HepG2 (cell line): Measurements from ENCODE around the gene TMEM184C. TPM values are rescaled to one million over a fixed set of nuclear protein-coding genes. Genes with fewer than 3 reads are reported as not detected.

Source experiments
- ATAC-seq: fragments of 200-7000 bp; cut with Tn5 transposase; 3 replicates; pipeline ENCODE4 v1.9.1; 2020; ENCODE audit warnings: mild to moderate bottlenecking, moderate library complexity
- BruUV-seq: library from RNA; stranded (reverse); fragments of 400-500 nt; replicated peaks from 2 replicates; lab custom pipeline; 2021; lab: Mats Ljungman, UMichigan
- CTCF ChIA-PET: fragments of 300-600 bp; formaldehyde crosslinking; extraction: SDS; loops from one replicate; lab custom pipeline; 2021; ENCODE audit warnings: low total read pairs, inconsistent platforms, low intra/inter-chr PET ratio; lab: Yijun Ruan, JAX
- POLR2A ChIA-PET: fragments of 350-600 bp; sonication (Branson Sonifier 250); formaldehyde crosslinking; loops from one replicate; lab custom pipeline; 2020; ENCODE audit warnings: antibody characterized with exemption, inconsistent platforms; lab: Yijun Ruan, JAX
- DNase-seq: peaks from one replicate; pipeline ENCODE4 v3.0.0-alpha.2; 2015; ENCODE audit warnings: low spot score
- FAIRE-seq: peaks from 3 replicates; lab custom pipeline; 2011; peaks lifted over from hg19 to GRCh38; lab: Jason Lieb, UNC
- H2AFZ ChIP-seq: one replicate; pipeline ENCODE4 v1.6.1; 2011; ENCODE audit warnings: low read length, inconsistent platforms
- H3K27ac ChIP-seq: fragments of 300-600 bp; 3 replicates; pipeline ENCODE4 v1.8.0; 2011; ENCODE audit warnings: mixed run types, mild to moderate bottlenecking, mixed read lengths, low read length, inconsistent platforms; ENCODE audit not compliant: insufficient read depth; ENCODE audit errors: extremely low read length
- H3K27me3 ChIP-seq, 2 experiments: fragments of 200-600 bp in 1 of 2; 2 replicates in 1 of 2; 3 replicates in 1 of 2; pipeline versions ENCODE4 v1.6.0 to v1.8.0; 2011; ENCODE audit warnings: low read length in 2 of 2, mild to moderate bottlenecking in 2 of 2, moderate library complexity in 2 of 2, inconsistent platforms in 1 of 2; ENCODE audit not compliant: insufficient read depth in 2 of 2, control insufficient read depth in 1 of 2
- H3K36me3 ChIP-seq, 2 experiments: fragments of 200-600 bp in 1 of 2; replicated peaks in 1 of 2; 2 replicates in 1 of 2; 3 replicates in 1 of 2; pipeline versions ENCODE4 v1.5.1 to v1.8.0; 2011; ENCODE audit warnings: low read length in 2 of 2, inconsistent platforms in 1 of 2; ENCODE audit not compliant: insufficient read depth in 2 of 2, control insufficient read depth in 1 of 2
- H3K4me1 ChIP-seq: 2 replicates; pipeline ENCODE4 v1.5.1; 2012; ENCODE audit warnings: low read length, inconsistent platforms; ENCODE audit not compliant: insufficient read depth
- H3K4me2 ChIP-seq: 2 replicates; pipeline ENCODE4 v1.6.0; 2011; ENCODE audit warnings: low read depth, low read length, inconsistent platforms
- H3K4me3 ChIP-seq, 3 experiments: fragments of 200-600 bp in 1 of 3; sonication (generic), shearing (Covaris generic) in 1 of 3; replicated peaks in 1 of 3; 2 replicates each; pipeline ENCODE4 v1.5.1; 2011 to 2016; ENCODE audit warnings: low read length in 3 of 3, inconsistent platforms in 2 of 3, low read depth in 2 of 3, mild to moderate bottlenecking in 2 of 3, control low read depth in 1 of 3, mixed read lengths in 1 of 3; ENCODE audit not compliant: insufficient read depth in 1 of 3
- H3K79me2 ChIP-seq: one replicate; pipeline ENCODE4 v1.6.1; 2011; ENCODE audit warnings: low read length, inconsistent platforms; ENCODE audit not compliant: insufficient read depth
- H3K9ac ChIP-seq: 2 replicates; pipeline ENCODE4 v1.6.0; 2011; ENCODE audit warnings: mild to moderate bottlenecking, low read depth, low read length, inconsistent platforms; ENCODE audit not compliant: insufficient read depth
- H3K9me3 ChIP-seq: 2 replicates; pipeline ENCODE4 v1.5.1; 2012; ENCODE audit warnings: mild to moderate bottlenecking, low read length
- H4K20me1 ChIP-seq: 2 replicates; pipeline ENCODE4 v1.6.0; 2011; ENCODE audit warnings: inconsistent platforms, mild to moderate bottlenecking, low read length, moderate library complexity; ENCODE audit not compliant: insufficient read depth
- AGO2 ChIP-seq: fragments of 200-400 bp; formaldehyde crosslinking; optimal IDR thresholded peaks from 2 replicates; pipeline ENCODE3; 2017; ENCODE audit warnings: mild to moderate bottlenecking, low read depth, low read length, moderate library complexity
- AHDC1 ChIP-seq: sonication (generic); formaldehyde crosslinking; IDR thresholded peaks from 2 replicates; pipeline ENCODE4 v1.5.1; 2020; ENCODE audit warnings: mild to moderate bottlenecking, missing genetic modification reagents, borderline replicate concordance
- CBX1 ChIP-seq: IDR thresholded peaks from one replicate; pipeline ENCODE4 v1.6.1; 2016; ENCODE audit warnings: antibody characterized with exemption, low read depth
- CCDC6 ChIP-seq: sonication (generic); formaldehyde crosslinking; IDR thresholded peaks from 2 replicates; pipeline ENCODE4 v1.8.1; 2022; ENCODE audit warnings: mild to moderate bottlenecking, missing genetic modification reagents, moderate library complexity
- DBP ChIP-seq: sonication (generic); formaldehyde crosslinking; IDR thresholded peaks from 2 replicates; pipeline ENCODE4 v1.4.0; 2020; ENCODE audit warnings: missing genetic modification reagents; ENCODE audit errors: not compliant biosample characterization
- HIVEP1 ChIP-seq: sonication (generic); formaldehyde crosslinking; IDR thresholded peaks from 2 replicates; pipeline ENCODE4 v1.4.0; 2020; ENCODE audit warnings: mild to moderate bottlenecking, missing genetic modification reagents
- JDP2 ChIP-seq: sonication (generic); formaldehyde crosslinking; IDR thresholded peaks from 2 replicates; pipeline ENCODE4 v1.8.1; 2022; ENCODE audit warnings: missing genetic modification reagents, borderline replicate concordance
- MTF1 ChIP-seq: sonication (generic); formaldehyde crosslinking; IDR thresholded peaks from 2 replicates; pipeline ENCODE4 v1.5.0; 2020; ENCODE audit warnings: missing genetic modification reagents
- TP53 ChIP-seq: sonication (generic); formaldehyde crosslinking; conservative IDR thresholded peaks from 2 replicates; pipeline ENCODE4 v1.4.0; 2020; ENCODE audit warnings: missing genetic modification reagents
- ZBTB44 ChIP-seq: sonication (generic); formaldehyde crosslinking; IDR thresholded peaks from 2 replicates; pipeline ENCODE4 v1.4.0; 2020; ENCODE audit warnings: missing genetic modification reagents
- ZFP36L1 ChIP-seq: sonication (generic); formaldehyde crosslinking; IDR thresholded peaks from 2 replicates; pipeline ENCODE4 v1.8.0; 2022; ENCODE audit warnings: mild to moderate bottlenecking, missing genetic modification reagents, moderate library complexity
- ZNF382 ChIP-seq: sonication (generic); formaldehyde crosslinking; IDR thresholded peaks from 2 replicates; pipeline ENCODE4 v1.5.0; 2020; ENCODE audit warnings: missing genetic modification reagents, mild to moderate bottlenecking, borderline replicate concordance
- ZNF543 ChIP-seq: sonication (generic); formaldehyde crosslinking; IDR thresholded peaks from 2 replicates; pipeline ENCODE4 v1.4.0; 2020; ENCODE audit warnings: mild to moderate bottlenecking, missing genetic modification reagents
- ZNF549 ChIP-seq: sonication (generic); formaldehyde crosslinking; IDR thresholded peaks from 2 replicates; pipeline ENCODE4 v1.5.0; 2020; ENCODE audit warnings: missing genetic modification reagents
- in situ Hi-C: cut with HindIII; loops from 2 replicates; pipeline ENCODE4 v1.10.0; 2017; ENCODE audit warnings: low pct_unique_long_range_greater_than_20kb; ENCODE audit not compliant: extremely low pct_ligation_motif_present
- intact Hi-C: fragments of 100-400 bp; cut with micrococcal nuclease; formaldehyde crosslinking; loops from one replicate; pipeline ENCODE4 v1.10.0; 2022; ENCODE audit not compliant: unreplicated experiment
- polyA plus RNA-seq, 8 experiments: library from polyadenylated mRNA; depleted of rRNA in 3 of 8; stranded (reverse) in 7 of 8; unstranded in 1 of 8; fragments of >200 nt; fragmentation: Illumina TruSeq in 4 of 8; extraction: Trizol in 4 of 8; gene quantifications; 2 replicates each; pipeline versions ENCODE4 v1.2.1 to v1.2.3, GENCODE V29; 2011 to 2016; ENCODE audit warnings: low read depth in 4 of 8, missing spikeins in 1 of 8, mixed read lengths in 1 of 8; ENCODE audit not compliant: insufficient read depth in 1 of 8
- total RNA-seq, 5 experiments: library from RNA; depleted of rRNA; stranded (reverse); fragments of >200 nt; fragmentation: Illumina TruSeq; extraction: Trizol; gene quantifications; 2 replicates each; pipeline ENCODE4 v1.2.3, GENCODE V29; 2016; ENCODE audit warnings: low read depth in 1 of 5

TMEM184C gene
- total and polyA plus RNA-seq, 2 of the 13 experiments (the other 11 are each of a cell fraction or from before 2014, with no cell fraction given): 13.9 to 26.1 TPM

GRCh38 chr4:147582386-147583060, 34.7 kb upstream of the TMEM184C start:
- ChIA-PET CTCF (no interaction called here), POLR2A (no interaction called here)
- TF ChIP-seq CBX1: no peak
- TF ChIP-seq ZNF549 (CRISPR knock-in tag): no peak
- no peak for TF ChIP-seq MTF1
- TF ChIP-seq AHDC1: no peak
- no peak for TF ChIP-seq ZNF382
- no peak for TF ChIP-seq ZNF543 (CRISPR knock-in tag)
- TF ChIP-seq ZBTB44 (CRISPR knock-in tag): no peak
- no peak for TF ChIP-seq TP53 (CRISPR knock-in tag)
- TF ChIP-seq CCDC6 (CRISPR knock-in tag): no peak
- TF ChIP-seq AGO2: no peak
- TF ChIP-seq DBP (CRISPR knock-in tag): no peak
- no peak for TF ChIP-seq JDP2 (CRISPR knock-in tag)
- no peak for TF ChIP-seq HIVEP1 (CRISPR knock-in tag)
- TF ChIP-seq ZFP36L1 (CRISPR knock-in tag): no peak
- in situ Hi-C loops (loop anchor here (25.0 kb wide), 1 partner anchor 570 kb away; no protein-coding TSS in a partner anchor), intact Hi-C loops (no loop called here)
- H3K9me3 ChIP-seq: no peaks in the 10 kb centered on the region
- DNase-seq (no peak), ATAC-seq (no peak), FAIRE-seq (no peak)
- no peaks in the 10 kb centered on the region for H3K36me3 ChIP-seq
- no peak overlapping the region for H3K9ac ChIP-seq
- H3K27ac ChIP-seq: no peak overlapping the region
- H3K79me2 ChIP-seq: no peaks in the 10 kb centered on the region
- no peaks in the 10 kb centered on the region for H3K27me3 ChIP-seq
- no peaks in the 10 kb centered on the region for H3K4me1 ChIP-seq
- no peak overlapping the region for H3K4me2 ChIP-seq
- no TSS peak for BruUV-seq
- no peak overlapping the region for H3K4me3 ChIP-seq
- H4K20me1 ChIP-seq: no peaks in the 10 kb centered on the region
- no peak overlapping the region for H2AFZ ChIP-seq
